GM21423 (cell line): ENCODE results near the gene BRD9.
"Not testable (repeated sequence)": the region's sequence is repeated elsewhere in the genome, so short reads cannot be mapped to it uniquely, and the experiment has no call there.

Experiments used
- ATAC-seq: cut with Tn5 transposase; IDR thresholded peaks from one replicate; pipeline ENCODE4 v1.9.1; 2021; ENCODE audit warnings: mild to moderate bottlenecking, moderate library complexity; ENCODE audit not compliant: unreplicated experiment

BRD9 gene

GRCh38 chr5:881551-881935 is 11.1 kb downstream of the BRD9 start:
- ATAC-seq = no peak

- no peak for ATAC-seq
Observed at GRCh38 chr5:880816-881550, 11.6 kb downstream of the BRD9 start.

GRCh38 chr5:878677-879076 is 13.9 kb downstream of the BRD9 start:
- not testable (repeated sequence) for ATAC-seq

DNA sequence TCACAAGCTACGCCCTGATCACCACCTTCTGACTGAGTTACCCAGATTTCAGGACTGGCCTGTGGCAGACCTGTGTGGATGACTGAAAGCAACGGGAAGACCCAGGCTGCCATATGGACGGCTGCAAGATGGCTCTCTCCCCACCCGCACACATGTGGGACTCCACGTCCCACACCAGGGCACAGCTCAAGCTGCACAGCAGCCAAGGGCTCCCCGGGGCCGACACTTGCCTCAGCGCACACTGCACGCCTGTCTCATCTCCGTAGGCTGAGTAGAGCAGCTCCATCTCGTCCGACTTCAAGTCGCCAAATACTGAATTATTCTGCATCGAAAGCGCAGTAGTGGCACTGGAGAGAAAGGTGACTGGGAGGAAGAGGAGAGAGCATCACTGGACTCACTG is 14.5 kb downstream of the BRD9 start:
- no peak for ATAC-seq

- ATAC-seq = no peak
Observed at GRCh38 chr5:876398-877365, 15.9 kb downstream of the BRD9 start.

DNA sequence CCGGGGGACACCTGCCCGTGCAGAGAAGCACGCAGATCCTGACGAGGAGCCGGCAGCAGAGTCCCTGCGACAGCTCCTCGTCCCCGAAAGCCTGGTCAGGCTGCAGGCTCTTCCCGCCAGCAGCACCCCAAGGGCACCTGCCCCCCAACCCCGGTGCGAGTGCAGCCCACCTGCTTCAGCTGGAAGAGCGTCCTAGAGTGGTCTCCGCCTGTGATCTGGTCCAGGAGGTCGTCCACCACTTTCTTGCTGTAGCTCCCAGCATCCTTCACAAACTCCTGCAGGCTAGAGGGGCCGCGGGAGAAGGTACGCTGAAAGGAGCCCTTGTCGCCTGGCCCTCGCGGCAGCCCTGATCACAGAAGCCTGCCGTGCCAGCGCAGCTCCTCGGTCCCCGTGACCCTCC is 16.7 kb downstream of the BRD9 start:
- ATAC-seq = no peak

DNA sequence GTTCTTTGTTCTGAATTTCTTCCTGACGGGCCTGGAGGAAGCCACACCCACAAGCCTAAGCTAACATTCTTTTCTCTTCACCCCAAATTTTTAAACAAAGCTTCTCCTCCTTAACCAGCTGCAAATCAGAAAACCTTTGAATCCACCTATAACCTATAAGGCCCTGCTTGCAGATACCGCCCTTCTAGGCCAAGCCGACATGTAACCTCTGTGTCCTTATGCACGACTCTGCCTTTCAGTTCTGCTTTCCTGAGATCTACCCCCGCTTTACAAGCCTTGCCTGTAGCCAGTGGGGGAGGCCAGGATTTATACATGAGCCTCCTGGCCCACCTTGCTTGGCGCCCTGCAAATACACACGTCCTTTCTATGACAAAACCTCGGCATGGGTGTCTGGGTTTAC is 19.3 kb downstream of the BRD9 start:
- ATAC-seq = no peak

GRCh38 chr5:872301-872700 is 20.3 kb downstream of the BRD9 start:
- no peak for ATAC-seq

- ATAC-seq = no peak
Observed at GRCh38 chr5:871596-872298, 20.9 kb downstream of the BRD9 start.

DNA sequence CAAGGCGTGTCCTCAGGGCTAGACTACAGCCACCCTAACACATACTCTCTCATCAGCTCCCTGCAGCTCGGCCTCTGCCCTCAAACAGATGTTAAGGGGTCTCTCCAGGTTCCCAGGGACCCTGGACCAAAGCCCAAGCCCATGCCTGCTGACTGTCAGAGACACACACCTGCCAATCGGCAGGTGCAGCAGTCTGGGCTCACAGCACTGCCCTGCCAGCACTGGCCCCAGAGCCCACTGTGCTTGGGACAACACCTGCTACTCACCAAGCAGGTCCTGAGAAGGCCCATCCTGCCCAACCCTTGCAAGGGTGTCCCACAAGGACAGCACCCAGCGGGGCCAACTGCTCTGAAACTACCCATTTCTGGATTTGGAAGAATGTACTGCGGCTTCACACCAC is 21.6 kb downstream of the BRD9 start:
- ATAC-seq = no peak

DNA sequence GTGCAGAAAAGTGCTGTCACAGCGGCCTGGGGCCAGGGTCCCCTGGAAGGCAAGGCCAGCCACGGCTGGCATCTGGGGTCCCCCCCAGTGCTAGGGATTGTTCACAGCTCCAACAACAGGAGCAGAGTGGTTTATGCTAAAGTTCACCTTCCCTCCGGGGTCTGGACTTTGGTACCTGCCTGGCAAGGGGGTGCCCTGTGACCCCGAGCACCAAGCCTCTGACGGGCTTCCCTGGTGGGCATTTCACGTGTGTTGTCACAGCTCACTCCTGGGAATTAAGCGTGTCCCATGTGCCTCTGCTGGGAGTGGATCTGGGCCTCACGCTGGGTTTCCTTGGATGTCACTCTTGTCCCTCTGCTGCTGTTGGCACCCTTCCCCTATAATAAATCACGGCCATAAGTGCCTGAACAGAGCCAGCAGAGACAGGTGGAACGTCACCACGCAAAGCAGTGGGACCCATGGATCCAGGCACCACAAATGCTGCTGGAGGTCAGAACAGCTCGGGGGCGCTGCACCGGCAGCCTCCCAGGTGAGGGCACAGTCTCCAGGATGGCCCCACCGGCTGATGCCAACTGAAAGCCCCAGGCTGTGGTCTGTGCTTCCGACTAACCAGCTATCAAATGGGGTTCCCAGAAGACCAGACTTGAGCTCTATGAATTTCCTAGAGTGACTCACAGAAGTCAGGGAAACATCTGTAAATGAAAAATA is 24.0 kb downstream of the BRD9 start:
- no peak for ATAC-seq

- ATAC-seq = no peak
Observed at GRCh38 chr5:867300-867870, 25.2 kb downstream of the BRD9 start.

DNA sequence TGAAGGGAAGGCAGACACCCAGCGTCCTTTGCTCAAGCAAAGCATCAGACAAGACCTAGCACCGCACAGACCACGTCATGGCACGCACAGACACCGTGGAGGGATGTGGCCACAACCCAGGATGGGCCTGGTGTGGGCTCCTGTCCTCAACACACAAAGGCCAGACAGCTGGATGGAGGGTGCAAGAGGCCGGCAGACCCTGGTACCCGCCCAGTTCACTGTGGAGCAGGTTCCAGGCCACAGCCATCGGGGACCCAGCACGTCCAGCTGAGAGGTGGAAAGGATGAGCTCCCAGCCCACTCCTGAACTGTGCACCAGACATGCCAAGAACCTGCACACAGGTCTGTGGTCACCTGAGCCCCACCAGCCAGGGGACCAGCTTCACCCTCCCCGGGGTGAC is 26.8 kb downstream of the BRD9 start:
- no peak for ATAC-seq

DNA sequence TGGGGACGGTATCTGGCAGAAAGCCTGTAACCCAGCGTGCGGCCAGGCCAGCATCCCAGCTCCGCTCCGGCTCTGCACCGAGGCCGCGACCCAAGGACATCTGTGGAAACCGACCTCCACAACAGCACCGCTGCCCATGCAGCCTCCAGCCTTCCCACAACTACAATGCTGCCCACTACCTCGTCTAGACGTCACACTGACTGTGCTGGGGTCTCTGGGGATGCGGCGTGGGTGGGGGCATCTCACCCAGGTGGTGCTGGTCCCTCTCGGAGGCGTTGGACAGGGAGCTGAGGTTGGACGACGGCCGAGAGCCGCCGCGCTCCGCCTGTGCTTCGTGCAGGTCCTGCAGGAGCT is 27.5 kb downstream of the BRD9 start:
- no peak for ATAC-seq

DNA sequence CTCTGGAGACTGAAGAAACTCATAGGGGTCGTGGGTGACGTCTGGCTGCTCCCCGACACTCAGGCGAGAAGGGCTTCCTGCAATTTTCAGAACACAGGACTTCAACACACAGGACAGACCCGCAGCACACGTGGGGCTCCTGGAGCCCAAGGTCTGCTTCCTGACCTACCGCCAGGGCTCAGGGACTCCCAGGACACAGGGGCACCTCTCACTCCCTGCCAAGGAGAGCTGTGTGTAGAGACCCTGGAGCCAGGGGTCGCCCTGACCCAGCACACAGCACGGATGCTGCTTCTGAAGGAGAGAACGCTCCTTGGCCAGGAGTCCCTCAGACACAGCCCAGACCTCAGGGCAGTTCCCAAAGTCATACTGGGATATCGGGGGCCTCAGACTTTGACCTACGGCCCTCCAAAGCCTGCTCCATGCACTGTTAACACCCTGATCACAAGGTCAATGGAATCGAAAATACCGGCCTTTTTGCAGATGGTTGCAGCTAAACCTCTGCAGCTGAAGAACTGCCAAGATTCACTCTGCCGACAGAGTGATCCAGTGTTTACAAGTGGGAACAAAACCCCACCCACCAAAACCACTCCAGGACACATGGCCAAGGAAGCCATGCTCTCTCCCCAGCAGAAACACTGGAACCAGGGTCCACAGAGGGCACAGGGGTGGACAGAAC is 28.0 kb downstream of the BRD9 start:
- no peak for ATAC-seq

- no peak for ATAC-seq
Observed at GRCh38 chr5:863244-863805, 29.3 kb downstream of the BRD9 start.

DNA sequence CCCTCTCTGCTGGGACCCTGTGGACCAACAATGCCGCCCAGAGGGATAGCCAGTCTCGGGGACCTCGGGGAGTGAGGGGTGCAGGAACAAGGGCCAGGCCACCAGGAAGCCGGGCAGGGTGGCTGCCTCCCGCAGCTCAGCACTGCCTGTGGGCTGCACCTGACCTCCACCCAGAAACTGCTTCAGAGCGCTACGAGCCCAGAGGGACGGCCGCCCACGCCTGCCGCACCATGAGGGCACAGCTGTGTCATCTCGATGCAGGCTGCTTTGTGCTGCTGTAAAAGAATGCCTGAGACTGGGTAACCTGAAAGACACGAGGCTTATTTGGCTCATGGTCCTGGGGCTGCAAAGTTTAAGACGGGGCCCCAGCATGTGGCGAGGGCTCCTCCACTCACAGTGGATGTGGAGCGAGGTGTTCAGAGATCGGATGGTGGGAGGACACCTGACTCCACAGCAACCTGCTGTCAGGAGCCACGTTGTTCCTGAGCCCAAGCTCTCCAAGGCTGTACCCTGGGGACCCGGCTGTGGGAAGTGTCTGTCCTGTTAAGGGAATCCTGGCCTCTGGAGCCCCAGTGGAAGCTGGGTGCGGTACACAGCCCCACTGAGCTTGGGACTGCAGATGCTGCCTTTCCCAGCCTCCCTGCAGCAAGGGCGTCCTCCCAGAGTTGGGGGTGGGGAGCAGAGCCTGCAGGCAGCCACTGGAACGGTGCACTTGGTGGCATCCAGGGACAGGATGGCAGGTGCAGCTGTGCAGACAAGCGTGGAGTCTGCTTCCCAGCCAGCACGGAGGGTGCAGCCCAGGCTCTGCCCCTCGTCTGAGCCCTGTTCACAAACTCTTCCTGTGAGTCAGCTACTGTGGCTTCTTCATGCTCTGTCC is 30.0 kb downstream of the BRD9 start:
- ATAC-seq = no peak

- ATAC-seq = no peak
Observed at GRCh38 chr5:861442-862366, 30.9 kb downstream of the BRD9 start.
